Astrocyte (in vitro differentiated cells and primary cell): ENCODE data around the gene CCDC78. TPM values are rescaled to one million over a fixed set of nuclear protein-coding genes. Genes with fewer than 3 reads are reported as not detected.

ENCODE experiments used
- DNase-seq: peaks from one replicate; pipeline ENCODE4 v3.0.0-alpha.2; 2010; ENCODE audit warnings: low read depth
- FAIRE-seq: peaks from 2 replicates; lab custom pipeline; 2011; peaks lifted over from hg19 to GRCh38; lab: Jason Lieb, UNC
- H2AFZ ChIP-seq: 2 replicates; pipeline ENCODE4 v1.6.0; 2012; ENCODE audit warnings: low read depth, low read length, inconsistent platforms
- H3K27ac ChIP-seq: 2 replicates; pipeline ENCODE4 v1.5.1; 2011; ENCODE audit warnings: low read depth, low read length, inconsistent platforms
- H3K27me3 ChIP-seq: 2 replicates; pipeline ENCODE4 v1.6.0; 2011; ENCODE audit warnings: low read length, inconsistent platforms; ENCODE audit not compliant: insufficient read depth
- H3K36me3 ChIP-seq: 2 replicates; pipeline ENCODE4 v1.5.1; 2011; ENCODE audit warnings: low read length, inconsistent platforms; ENCODE audit not compliant: insufficient read depth
- H3K4me1 ChIP-seq: 2 replicates; pipeline ENCODE4 v1.5.1; 2011; ENCODE audit warnings: low read length, inconsistent platforms; ENCODE audit not compliant: insufficient read depth
- H3K4me2 ChIP-seq: 2 replicates; pipeline ENCODE4 v1.6.0; 2012; ENCODE audit warnings: low read length, inconsistent platforms
- H3K4me3 ChIP-seq: 2 replicates; pipeline ENCODE4 v1.5.1; 2011; ENCODE audit warnings: low read depth, mild to moderate bottlenecking, low read length, inconsistent platforms; ENCODE audit not compliant: insufficient read depth
- H3K79me2 ChIP-seq: 2 replicates; pipeline ENCODE4 v1.6.0; 2012; ENCODE audit warnings: mild to moderate bottlenecking, low read length, inconsistent platforms; ENCODE audit not compliant: insufficient read depth
- H3K9ac ChIP-seq: 2 replicates; pipeline ENCODE4 v1.6.0; 2012; ENCODE audit warnings: mild to moderate bottlenecking, low read length, inconsistent platforms
- H3K9me3 ChIP-seq: 2 replicates; pipeline ENCODE4 v1.5.1; 2012; ENCODE audit warnings: low read depth, mild to moderate bottlenecking, low read length, inconsistent platforms; ENCODE audit not compliant: insufficient read depth
- H4K20me1 ChIP-seq: 2 replicates; pipeline ENCODE4 v1.6.0; 2012; ENCODE audit warnings: low read length, inconsistent platforms; ENCODE audit not compliant: insufficient read depth
- H3K27ac Mint-ChIP-seq: one replicate; pipeline ENCODE4 v1.8.0; 2021; ENCODE audit warnings: mild to moderate bottlenecking, mixed read lengths; ENCODE audit not compliant: unreplicated experiment
- H3K27me3 Mint-ChIP-seq: one replicate; pipeline ENCODE4 v1.8.0; 2021; ENCODE audit warnings: low read depth, mixed read lengths; ENCODE audit not compliant: unreplicated experiment
- H3K36me3 Mint-ChIP-seq: one replicate; pipeline ENCODE4 v1.8.0; 2021; ENCODE audit warnings: low read depth, mixed read lengths; ENCODE audit not compliant: unreplicated experiment
- H3K4me1 Mint-ChIP-seq: one replicate; pipeline ENCODE4 v1.8.0; 2021; ENCODE audit warnings: low read depth, mixed read lengths; ENCODE audit not compliant: unreplicated experiment
- H3K4me3 Mint-ChIP-seq: one replicate; pipeline ENCODE4 v1.8.0; 2021; ENCODE audit warnings: mild to moderate bottlenecking, moderate library complexity, mixed read lengths; ENCODE audit not compliant: unreplicated experiment
- H3K9me3 Mint-ChIP-seq: one replicate; pipeline ENCODE4 v1.8.0; 2021; ENCODE audit warnings: mild to moderate bottlenecking, mixed read lengths; ENCODE audit not compliant: unreplicated experiment
- CTCF ChIP-seq: IDR thresholded peaks from 2 replicates; pipeline ENCODE4 v1.5.1; 2011; ENCODE audit warnings: low read depth, mild to moderate bottlenecking, inconsistent platforms, low read length, moderate library complexity; ENCODE audit not compliant: insufficient read depth
- EZH2 ChIP-seq: IDR thresholded peaks from 2 replicates; pipeline ENCODE4 v1.6.1; 2012; ENCODE audit warnings: mild to moderate bottlenecking, low read length, inconsistent platforms; ENCODE audit not compliant: insufficient read depth
- total RNA-seq: library from RNA; stranded (reverse); gene quantifications from 2 replicates; pipeline ENCODE4 v1.2.1, GENCODE V29; 2021

CCDC78 gene
- total RNA-seq, 1 donor from 2014 or later, result 4.7 TPM

GRCh38 chr16:752007-752312 lies 25.7 kb upstream of the CCDC78 start:
- H3K9me3 Mint-ChIP-seq, result peaks cover 5% of the 10 kb centered on the region
- H3K4me1 Mint-ChIP-seq, result peaks cover 5% of the 10 kb centered on the region
- Histone ChIP-seq H3K4me3 (no peak overlapping the region), H3K4me1 (peaks cover 8% of the 10 kb centered on the region), H3K27ac (no peak overlapping the region), H3K79me2 (no peaks in the 10 kb centered on the region), H4K20me1 (no peaks in the 10 kb centered on the region), H3K27me3 (peaks cover 2% of the 10 kb centered on the region), H3K9ac (no peak overlapping the region), H3K4me2 (peak overlapping the region; percentile 22), H3K36me3 (no peaks in the 10 kb centered on the region), H2AFZ (no peak overlapping the region), H3K9me3 (no peaks in the 10 kb centered on the region)
- peak overlapping the region; percentile 16 for H3K4me3 Mint-ChIP-seq
- DNase-seq (no peak), FAIRE-seq (no peak)
- no peak for TF ChIP-seq CTCF
- no peak for TF ChIP-seq EZH2
- peaks cover 14% of the 10 kb centered on the region for H3K27me3 Mint-ChIP-seq
- no peaks in the 10 kb centered on the region for H3K36me3 Mint-ChIP-seq
- H3K27ac Mint-ChIP-seq, result no peak overlapping the region

GRCh38 chr16:751152-752006 lies 25.1 kb upstream of the CCDC78 start:
- Histone ChIP-seq H4K20me1 (no peaks in the 10 kb centered on the region), H2AFZ (no peak overlapping the region), H3K4me3 (no peak overlapping the region), H3K36me3 (no peaks in the 10 kb centered on the region), H3K9me3 (no peaks in the 10 kb centered on the region), H3K79me2 (no peaks in the 10 kb centered on the region), H3K4me1 (peaks cover 8% of the 10 kb centered on the region), H3K27ac (no peak overlapping the region), H3K27me3 (peaks cover 2% of the 10 kb centered on the region), H3K4me2 (peak overlapping the region; percentile 22), H3K9ac (no peak overlapping the region)
- no peak overlapping the region for H3K4me3 Mint-ChIP-seq
- FAIRE-seq, result no peak
- DNase-seq, result no peak
- peaks cover 5% of the 10 kb centered on the region for H3K4me1 Mint-ChIP-seq
- peaks cover 12% of the 10 kb centered on the region for H3K27me3 Mint-ChIP-seq
- TF ChIP-seq EZH2, result no peak
- no peaks in the 10 kb centered on the region for H3K36me3 Mint-ChIP-seq
- H3K9me3 Mint-ChIP-seq, result peaks cover 2% of the 10 kb centered on the region
- no peak overlapping the region for H3K27ac Mint-ChIP-seq

- no peak overlapping the region for H3K4me2 ChIP-seq
- no peak for FAIRE-seq
These were observed 24.2 kb upstream of the CCDC78 start for GRCh38 chr16:750485-750884.

More at GRCh38 chr16:750485-750884, 24.2 kb upstream of the CCDC78 start:
- TF ChIP-seq CTCF (no peak), EZH2 (no peak)
- H2AFZ ChIP-seq, result no peak overlapping the region
- H4K20me1 ChIP-seq, result no peaks in the 10 kb centered on the region
- H3K27ac Mint-ChIP-seq, result no peak overlapping the region
- H3K4me3 Mint-ChIP-seq, result no peak overlapping the region
- peaks cover 8% of the 10 kb centered on the region for H3K4me1 ChIP-seq
- H3K9me3 Mint-ChIP-seq, result no peaks in the 10 kb centered on the region
- no peaks in the 10 kb centered on the region for H3K9me3 ChIP-seq
- H3K79me2 ChIP-seq, result no peaks in the 10 kb centered on the region
- peaks cover 2% of the 10 kb centered on the region for H3K27me3 ChIP-seq
- H3K4me3 ChIP-seq, result no peak overlapping the region
- H3K9ac ChIP-seq, result no peak overlapping the region
- H3K27ac ChIP-seq, result no peak overlapping the region
- no peak for DNase-seq
- H3K36me3 ChIP-seq, result no peaks in the 10 kb centered on the region
- H3K4me1 Mint-ChIP-seq, result peaks cover 5% of the 10 kb centered on the region
- H3K36me3 Mint-ChIP-seq, result no peaks in the 10 kb centered on the region
- peaks cover 12% of the 10 kb centered on the region for H3K27me3 Mint-ChIP-seq
